ENCODE data around the gene CDC37L1. TPM values are rescaled to one million over a fixed set of nuclear protein-coding genes. Genes with fewer than 3 reads are reported as not detected.

Gene CDC37L1
- 19.4 and 24.5 TPM in 2 replicates for total RNA-seq

GRCh38 chr9:4679268-4680172 lies at the start of gene CDC37L1:
Gene CDC37L1 (plus strand): TSS chr9:4679569. CDS start chr9:4679768, 199 bp downstream.

GRCh38 chr9:4662108-4662988 lies 17.0 kb upstream of the CDC37L1 start, which contains the start of gene PLPP6:
Gene PLPP6 (plus strand): TSS chr9:4662294. CDS start chr9:4662376, 82 bp downstream.

GRCh38 chr9:4666042-4666699 lies 13.2 kb upstream of the CDC37L1 start, which contains the start of gene SPATA6L:
Gene SPATA6L (minus strand): TSS chr9:4666480. CDS start chr9:4666250, 230 bp downstream.

GRCh38 chr9:4740638-4741364 lies 61.4 kb downstream of the CDC37L1 start, which contains the start of gene AK3:
Gene AK3 (minus strand): TSS chr9:4741202. CDS start chr9:4741087, 115 bp downstream.

Other genes with a start within 250 kb of the CDC37L1 start
- 3.8 and 9.7 TPM in 2 replicates for gene SLC1A1, start 189.1 kb upstream of the CDC37L1 start, total RNA-seq
- 2.3 and 6.3 TPM in 2 replicates for gene PLPP6, start 17.3 kb upstream of the CDC37L1 start, total RNA-seq
- gene SPATA6L, start 13.1 kb upstream of the CDC37L1 start, total RNA-seq: 1.0 TPM in 1 of 2 replicates, not detected in the other
- gene AK3, start 61.6 kb downstream of the CDC37L1 start, total RNA-seq: 52.9 and 58.3 TPM in 2 replicates
- 8.7 and 8.9 TPM in 2 replicates for gene RCL1, start 113.4 kb downstream of the CDC37L1 start, total RNA-seq